Measurements from ENCODE around the gene B3GNT4. TPM values are rescaled to one million over a fixed set of nuclear protein-coding genes. Genes with fewer than 3 reads are reported as not detected.

Gene B3GNT4
- total and polyA plus RNA-seq, 2 of the 13 experiments (the other 11 are each of a cell fraction or from before 2014, with no cell fraction given) = 0.04 to 0.21 TPM

GRCh38 chr12:122228092-122228491 lies 24.6 kb downstream of the B3GNT4 start:
- 100% methylated on average over 5 of the region's 5 CpGs for WGBS (ENCODE audit: low lambda C conversion rate)
- H3K27ac ChIP-seq (ENCODE audit: extremely low read length, insufficient read depth, low read length) = no peak overlapping the region
- H3K79me2 ChIP-seq (ENCODE audit: insufficient read depth, low read length) = peaks cover 24% of the 10 kb centered on the region
- no peaks in the 10 kb centered on the region; a peak in 1 of 5 replicates for H3K27me3 ChIP-seq (ENCODE audit: control insufficient read depth in 1 of 2, insufficient read depth in 2 of 2, low read length in 2 of 2)
- peaks cover 15% of the 10 kb centered on the region; the same call in 1 of the 2 replicates for H4K20me1 ChIP-seq (ENCODE audit: insufficient read depth, low read length)
- intact Hi-C loops (cut with micrococcal nuclease; ENCODE audit: unreplicated experiment) (no loop called here), in situ Hi-C loops (cut with HindIII; ENCODE audit: extremely low pct_ligation_motif_present, low pct_unique_long_range_greater_than_20kb) (no loop called here)
- H3K9me3 ChIP-seq (ENCODE audit: low read length) = no peaks in the 10 kb centered on the region
- H2AFZ ChIP-seq (ENCODE audit: low read length) = no peak overlapping the region
- no peak for DNase-seq (ENCODE audit: low spot score)
- TF ChIP-seq SIN3A (IDR thresholded peaks at IDR 0.05; ENCODE audit: borderline replicate concordance, low read depth, low read length) (no peak), KDM3A (CRISPR knock-in tag; IDR thresholded peaks at IDR 0.05; ENCODE audit: low read depth) (no peak), MIXL1 (CRISPR knock-in tag; IDR thresholded peaks at IDR 0.05) (no peak), MAFG (CRISPR knock-in tag; IDR thresholded peaks at IDR 0.05) (no peak), RFXAP (CRISPR knock-in tag; IDR thresholded peaks at IDR 0.05; ENCODE audit: borderline replicate concordance) (no peak), ZBTB34 (CRISPR knock-in tag; IDR thresholded peaks at IDR 0.05) (no peak), ATF4 (CRISPR knock-in tag; IDR thresholded peaks at IDR 0.05) (no peak)
- CTCF ChIA-PET (ENCODE audit: low intra/inter-chr PET ratio, low total read pairs) = no interaction called here
- H3K4me1 ChIP-seq (ENCODE audit: insufficient read depth, low read length) = peaks cover 25% of the 10 kb centered on the region
- H3K36me3 ChIP-seq (replicated peaks in 1 of 2; ENCODE audit: control insufficient read depth in 1 of 2, insufficient read depth in 2 of 2, low read length in 2 of 2) = peaks cover 2 to 25% of the 10 kb centered on the region in 2 experiments; a peak in 3 of 5 replicates
- H3K4me2 ChIP-seq (ENCODE audit: low read depth, low read length) = no peak overlapping the region
- POLR2A ChIA-PET = no interaction called here
- ATAC-seq = no peak
- BruUV-seq (replicated peaks) = no TSS peak
- FAIRE-seq = no peak
- no peak overlapping the region for H3K4me3 ChIP-seq (replicated peaks in 1 of 3; ENCODE audit: insufficient read depth in 1 of 3, low read depth in 2 of 3, low read length in 3 of 3)
- H3K9ac ChIP-seq (ENCODE audit: insufficient read depth, low read depth, low read length) = no peak overlapping the region

- no peak for DNase-seq (ENCODE audit: low spot score)
- BruUV-seq (replicated peaks) = no TSS peak
- WGBS (ENCODE audit: low lambda C conversion rate) = 69% methylated on average over 6 of the region's 6 CpGs
- no peak overlapping the region for H3K4me3 ChIP-seq (replicated peaks in 1 of 3; ENCODE audit: insufficient read depth in 1 of 3, low read depth in 2 of 3, low read length in 3 of 3)
- ATAC-seq = no peak
- H2AFZ ChIP-seq (ENCODE audit: low read length) = no peak overlapping the region
- H3K9ac ChIP-seq (ENCODE audit: insufficient read depth, low read depth, low read length) = no peak overlapping the region
- ChIA-PET POLR2A (no interaction called here), CTCF (ENCODE audit: low intra/inter-chr PET ratio, low total read pairs) (no interaction called here)
- peaks cover 3 to 44% of the 10 kb centered on the region in 2 experiments for H3K36me3 ChIP-seq (replicated peaks in 1 of 2; ENCODE audit: control insufficient read depth in 1 of 2, insufficient read depth in 2 of 2, low read length in 2 of 2)
- no peak for FAIRE-seq
- no peaks in the 10 kb centered on the region for H3K79me2 ChIP-seq (ENCODE audit: insufficient read depth, low read length)
- intact Hi-C loops (cut with micrococcal nuclease; ENCODE audit: unreplicated experiment) (no loop called here), in situ Hi-C loops (cut with HindIII; ENCODE audit: extremely low pct_ligation_motif_present, low pct_unique_long_range_greater_than_20kb) (no loop called here)
- H3K27me3 ChIP-seq (ENCODE audit: control insufficient read depth in 1 of 2, insufficient read depth in 2 of 2, low read length in 2 of 2) = no peaks in the 10 kb centered on the region
- H3K27ac ChIP-seq (ENCODE audit: extremely low read length, insufficient read depth, low read length) = no peak overlapping the region
- H3K4me2 ChIP-seq (ENCODE audit: low read depth, low read length) = no peak overlapping the region
- no peaks in the 10 kb centered on the region for H3K9me3 ChIP-seq (ENCODE audit: low read length)
- peaks cover 9% of the 10 kb centered on the region for H3K4me1 ChIP-seq (ENCODE audit: insufficient read depth, low read length)
- H4K20me1 ChIP-seq (ENCODE audit: insufficient read depth, low read length) = no peaks in the 10 kb centered on the region
- no peak for TF ChIP-seq CCAR2 (optimal IDR thresholded peaks at IDR 0.05; ENCODE audit: low read depth, low read length)
- TF ChIP-seq TCF12 (IDR thresholded peaks at IDR 0.05) = no peak
- no peak for TF ChIP-seq TCF12 (CRISPR knock-in tag; IDR thresholded peaks at IDR 0.05)
- TF ChIP-seq, protein P1, sequence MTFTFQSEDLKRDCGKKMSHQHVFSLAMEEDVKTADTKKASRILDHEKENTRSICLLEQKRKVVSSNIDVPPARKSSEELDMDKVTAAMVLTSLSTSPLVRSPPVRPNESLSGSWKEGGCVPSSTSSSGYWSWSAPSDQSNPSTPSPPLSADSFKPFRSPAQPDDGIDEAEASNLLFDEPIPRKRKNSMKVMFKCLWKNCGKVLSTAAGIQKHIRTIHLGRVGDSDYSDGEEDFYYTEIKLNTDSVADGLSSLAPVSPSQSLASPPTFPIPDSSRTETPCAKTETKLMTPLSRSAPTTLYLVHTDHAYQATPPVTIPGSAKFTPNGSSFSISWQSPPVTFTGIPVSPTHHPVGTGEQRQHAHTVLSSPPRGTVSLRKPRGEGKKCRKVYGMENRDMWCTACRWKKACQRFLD (CRISPR knock-in tag; IDR thresholded peaks at IDR 0.05; ENCODE audit: borderline replicate concordance) = no peak
- no peak for TF ChIP-seq AKAP8 (CRISPR knock-in tag; IDR thresholded peaks at IDR 0.05)
- no peak for TF ChIP-seq ZNF550 (CRISPR knock-in tag; IDR thresholded peaks at IDR 0.05; ENCODE audit: borderline replicate concordance)
- no peak for TF ChIP-seq ZNF792 (CRISPR knock-in tag; IDR thresholded peaks at IDR 0.05)
- TF ChIP-seq ZNF816 (CRISPR knock-in tag; IDR thresholded peaks at IDR 0.05; ENCODE audit: borderline replicate concordance) = no peak
- TF ChIP-seq ZNF282 (IDR thresholded peaks at IDR 0.05; ENCODE audit: partially characterized antibody) = no peak
- no peak for TF ChIP-seq GTF2F1 (IDR thresholded peaks at IDR 0.05; ENCODE audit: low read length)
These were observed 27.3 kb downstream of the B3GNT4 start for GRCh38 chr12:122230798-122231197.

Measured in HepG2 (cell line).